Upper lobe of left lung (tissue), 4 donors: ENCODE results near the gene STOX1.

Experiments
- CTCF ChIP-seq, 6 experiments: fragments of 450-650 bp in 4 of 6; fragments of 200-600 bp in 2 of 6; sonication (generic) in 2 of 6; IDR thresholded peaks; one replicate each; pipeline ENCODE4 v1.5.1; 2016 to 2019; ENCODE audit warnings: antibody characterized with exemption in 6 of 6
- POLR2A ChIP-seq, 4 donors: fragments of 450-650 bp; IDR thresholded peaks; one replicate each; pipeline ENCODE4 v1.5.1; 2016 to 2017; ENCODE audit warnings: antibody characterized with exemption in 4 of 4, mild to moderate bottlenecking in 2 of 4

- no peak for TF ChIP-seq CTCF (IDR thresholded peaks at IDR 0.05)
- no peak for TF ChIP-seq POLR2A (IDR thresholded peaks at IDR 0.05)
These were observed 21.5 kb downstream of the STOX1 start for GRCh38 chr10:68848806-68849205.
